ENCODE measurements around the gene SESN2.

GRCh38 chr1:28280501-28280900 lies 21.2 kb downstream of the SESN2 start:
- TF ChIP-seq POLR2A (IDR thresholded peaks at IDR 0.05): no peak
- TF ChIP-seq CTCF (IDR thresholded peaks at IDR 0.05): no peak

Measured in prostate gland (tissue), 2 donors.